Neuronal stem cell (in vitro differentiated cells): ENCODE data around the gene TRIM14.

Experiments
- DNase-seq: peaks from one replicate; pipeline ENCODE4 v3.0.0-alpha.2; 2013; ENCODE audit warnings: low spot score
- H2AFZ ChIP-seq: one replicate; pipeline ENCODE4 v1.6.1; 2013; ENCODE audit warnings: mild to moderate bottlenecking, low read length, inconsistent platforms
- H2AK5ac ChIP-seq: 2 replicates; pipeline ENCODE4 v1.6.1; 2013; ENCODE audit warnings: low read depth, mild to moderate bottlenecking, inconsistent platforms, low read length, moderate library complexity, mixed read lengths
- H2BK120ac ChIP-seq: 2 replicates; pipeline ENCODE4 v1.6.1; 2013; ENCODE audit warnings: low read depth, mild to moderate bottlenecking, inconsistent platforms, low read length, moderate library complexity, mixed read lengths
- H2BK12ac ChIP-seq: one replicate; pipeline ENCODE4 v1.6.1; 2013; ENCODE audit warnings: low read length, inconsistent platforms
- H2BK15ac ChIP-seq: 2 replicates; pipeline ENCODE4 v1.6.1; 2013; ENCODE audit warnings: mild to moderate bottlenecking, low read length, inconsistent platforms, mixed read lengths
- H2BK5ac ChIP-seq: one replicate; pipeline ENCODE4 v1.6.1; 2013; ENCODE audit warnings: inconsistent platforms, mild to moderate bottlenecking, low read length, moderate library complexity
- H3K14ac ChIP-seq: one replicate; pipeline ENCODE4 v1.6.1; 2013; ENCODE audit warnings: low read length, inconsistent platforms
- H3K18ac ChIP-seq: 2 replicates; pipeline ENCODE4 v1.6.1; 2013; ENCODE audit warnings: low read length, inconsistent platforms
- H3K23ac ChIP-seq: 2 replicates; pipeline ENCODE4 v1.6.1; 2013; ENCODE audit warnings: low read depth, mild to moderate bottlenecking, mixed read lengths, low read length, inconsistent platforms; ENCODE audit not compliant: poor library complexity
- H3K27ac ChIP-seq: replicated peaks from 3 replicates; pipeline ENCODE4 v1.5.1; 2013; ENCODE audit warnings: low read length, inconsistent platforms
- H3K27me3 ChIP-seq, 3 experiments: 2 replicates each; pipeline ENCODE4 v1.6.1; 2013; ENCODE audit warnings: low read length in 3 of 3, mild to moderate bottlenecking in 2 of 3, inconsistent platforms in 1 of 3, low read depth in 1 of 3, mixed read lengths in 1 of 3, moderate library complexity in 1 of 3; ENCODE audit not compliant: control insufficient read depth in 3 of 3, insufficient read depth in 3 of 3
- H3K36me3 ChIP-seq, 2 donors: replicated peaks in 1 of 2; 2 replicates each; pipeline ENCODE4 v1.6.1; 2013; ENCODE audit warnings: low read length in 2 of 2; ENCODE audit not compliant: control insufficient read depth in 2 of 2, insufficient read depth in 2 of 2
- H3K4ac ChIP-seq: 2 replicates; pipeline ENCODE4 v1.6.1; 2013; ENCODE audit warnings: inconsistent platforms, mild to moderate bottlenecking, low read length, moderate library complexity
- H3K4me1 ChIP-seq, 2 donors: 1 replicate in 1 of 2; 2 replicates in 1 of 2; pipeline ENCODE4 v1.6.1; 2013; ENCODE audit warnings: low read length in 2 of 2, low read depth in 1 of 2; ENCODE audit not compliant: control insufficient read depth in 2 of 2, insufficient read depth in 1 of 2
- H3K4me2 ChIP-seq: one replicate; pipeline ENCODE4 v1.6.1; 2013; ENCODE audit warnings: mild to moderate bottlenecking, low read length, inconsistent platforms; ENCODE audit not compliant: insufficient read depth, poor library complexity, severe bottlenecking
- H3K4me3 ChIP-seq, 2 donors: 2 replicates each; pipeline ENCODE4 v1.5.1; 2013; ENCODE audit warnings: low read length in 2 of 2, mild to moderate bottlenecking in 2 of 2, inconsistent platforms in 1 of 2, moderate library complexity in 1 of 2
- H3K79me1 ChIP-seq: one replicate; pipeline ENCODE4 v1.6.1; 2013; ENCODE audit warnings: low read depth, mild to moderate bottlenecking, inconsistent platforms, low read length, moderate library complexity
- H3K9ac ChIP-seq: one replicate; pipeline ENCODE4 v1.6.1; 2013; ENCODE audit warnings: mild to moderate bottlenecking, low read depth, low read length, inconsistent platforms; ENCODE audit not compliant: poor library complexity
- H3K9me3 ChIP-seq, 2 donors: replicated peaks in 1 of 2; 2 replicates each; pipeline versions ENCODE3 to v1.6.1; 2013; ENCODE audit warnings: low read length in 2 of 2, mild to moderate bottlenecking in 2 of 2, inconsistent platforms in 1 of 2, low read depth in 1 of 2, mixed read lengths in 1 of 2, moderate library complexity in 1 of 2; ENCODE audit not compliant: control insufficient read depth in 2 of 2, insufficient read depth in 1 of 2
- H4K8ac ChIP-seq: one replicate; pipeline ENCODE4 v1.6.1; 2013; ENCODE audit warnings: low read depth, mild to moderate bottlenecking, inconsistent platforms, low read length, moderate library complexity
- H4K91ac ChIP-seq: one replicate; pipeline ENCODE4 v1.6.1; 2013; ENCODE audit warnings: low read length, low read depth, mild to moderate bottlenecking, inconsistent platforms; ENCODE audit not compliant: poor library complexity
- WGBS, 2 donors: extraction: QIAGEN DNeasy Blood & Tissue Kit; methylation state at CpG; one replicate each; pipeline ENCODE4 v1.1.7; 2013; ENCODE audit warnings: missing lambda C conversion rate in 2 of 2, mixed read lengths in 1 of 2; ENCODE audit not compliant: insufficient read length in 2 of 2, insufficient replicate concordance in 1 of 2; ENCODE audit errors: extremely low coverage in 2 of 2; 5-methylcytosine and 5-hydroxymethylcytosine counted together

Gene TRIM14

GRCh38 chr9:98037357-98037756 is 81.7 kb downstream of the TRIM14 start:
- Histone ChIP-seq H2BK12ac (no peak overlapping the region), H3K9ac (no peak overlapping the region), H3K4me1 (no peaks in the 10 kb centered on the region), H3K23ac (no peak overlapping the region), H3K14ac (no peak overlapping the region), H2BK15ac (no peak overlapping the region), H3K18ac (no peak overlapping the region), H2AK5ac (no peak overlapping the region), H2AFZ (no peak overlapping the region), H2BK5ac (no peak overlapping the region), H3K27me3 (peaks cover 0 to 29% (median 0%) of the 10 kb centered on the region in 3 experiments), H4K91ac (no peak overlapping the region), H3K36me3 (no peaks in the 10 kb centered on the region), H4K8ac (no peak overlapping the region), H3K27ac (no peak overlapping the region), H2BK120ac (no peak overlapping the region), H3K4me2 (no peak overlapping the region), H3K9me3 (no peaks in the 10 kb centered on the region), H3K4me3 (no peak overlapping the region), H3K4ac (no peak overlapping the region), H3K79me1 (no peaks in the 10 kb centered on the region)
- DNase-seq, result no peak

DNA sequence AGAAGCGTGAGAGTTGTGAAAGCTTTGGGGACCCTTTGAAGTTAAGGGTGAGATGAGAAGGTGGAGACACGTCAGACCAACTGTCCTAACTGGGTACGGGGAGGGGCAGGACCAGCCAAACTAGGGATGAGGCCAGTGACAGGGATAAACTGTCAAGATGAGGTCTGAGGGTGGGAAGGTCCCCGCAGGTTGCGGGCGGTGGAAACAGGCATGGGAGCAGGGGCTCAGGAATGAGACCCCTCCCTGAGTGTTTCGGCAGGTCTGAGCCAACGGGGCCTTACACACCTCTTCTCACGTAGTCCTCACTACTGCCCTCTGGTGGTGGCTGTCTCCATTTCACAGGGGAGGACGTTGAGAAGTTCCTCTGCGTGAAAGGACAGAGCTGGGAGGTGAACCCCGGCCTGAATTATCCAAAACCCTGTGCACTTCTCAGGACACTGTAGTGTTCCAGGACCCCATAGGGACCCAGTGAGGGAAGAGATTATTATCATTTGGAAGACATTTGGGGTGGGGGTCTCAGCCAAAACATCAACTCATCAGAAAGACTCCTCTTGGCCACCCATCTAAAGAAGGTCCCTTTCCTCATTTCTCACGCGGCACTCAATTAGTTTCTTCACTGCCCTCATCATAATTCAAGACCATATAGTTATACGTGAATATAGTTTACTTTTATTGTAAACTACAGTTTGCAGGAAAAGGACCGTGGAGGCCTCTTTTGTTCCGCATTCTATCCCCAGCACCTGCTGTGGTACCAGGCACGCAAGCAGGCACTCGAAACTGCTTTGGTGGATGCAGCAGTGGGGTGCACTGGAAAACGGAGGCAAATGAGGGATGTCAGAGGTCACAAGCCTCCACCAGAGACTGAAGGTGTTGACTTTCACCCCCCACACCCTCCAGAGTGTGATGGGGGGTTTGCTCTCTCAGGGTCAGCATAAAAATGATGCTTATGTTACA is 84.2 kb downstream of the TRIM14 start:
- no peak overlapping the region for H3K4ac ChIP-seq
- H3K18ac ChIP-seq, result peak overlapping the region; percentile 44
- peak; percentile 82 for DNase-seq
- no peak overlapping the region for H2BK5ac ChIP-seq
- H3K36me3 ChIP-seq, result no peaks in the 10 kb centered on the region
- no peak overlapping the region for H2AK5ac ChIP-seq
- no peak overlapping the region for H4K8ac ChIP-seq
- no peak overlapping the region for H4K91ac ChIP-seq
- H3K9me3 ChIP-seq, result no peaks in the 10 kb centered on the region
- no peak overlapping the region for H3K23ac ChIP-seq
- no peaks in the 10 kb centered on the region for H3K4me1 ChIP-seq
- H2BK120ac ChIP-seq, result no peak overlapping the region
- WGBS, 2 donors, result no CpG with 5 or more reads among the region's 20 CpGs
- no peak overlapping the region for H2BK15ac ChIP-seq
- no peak overlapping the region for H3K14ac ChIP-seq
- H2BK12ac ChIP-seq, result no peak overlapping the region
- peak overlapping the region; percentile 56 for H2AFZ ChIP-seq
- H3K9ac ChIP-seq, result no peak overlapping the region
- peaks cover 0 to 23% (median 0%) of the 10 kb centered on the region in 3 experiments for H3K27me3 ChIP-seq
- H3K27ac ChIP-seq, result no peak overlapping the region
- H3K79me1 ChIP-seq, result no peaks in the 10 kb centered on the region
- H3K4me3 ChIP-seq, result no peak overlapping the region
- H3K4me2 ChIP-seq, result peak overlapping the region; percentile 46

GRCh38 chr9:98031935-98032334 is 87.1 kb downstream of the TRIM14 start:
- no peak overlapping the region for H3K14ac ChIP-seq
- H2AFZ ChIP-seq, result no peak overlapping the region
- no peak overlapping the region for H2BK15ac ChIP-seq
- H3K79me1 ChIP-seq, result no peaks in the 10 kb centered on the region
- no peak overlapping the region for H2AK5ac ChIP-seq
- H4K8ac ChIP-seq, result no peak overlapping the region
- H2BK12ac ChIP-seq, result no peak overlapping the region
- no peak overlapping the region for H2BK5ac ChIP-seq
- no peak for DNase-seq
- H2BK120ac ChIP-seq, result no peak overlapping the region
- H3K27me3 ChIP-seq, result peaks cover 0 to 8% (median 0%) of the 10 kb centered on the region in 3 experiments
- no peak overlapping the region for H3K9ac ChIP-seq
- H4K91ac ChIP-seq, result no peak overlapping the region
- no peak overlapping the region for H3K4me2 ChIP-seq
- H3K18ac ChIP-seq, result no peak overlapping the region
- no peak overlapping the region for H3K27ac ChIP-seq
- no peak overlapping the region for H3K4me3 ChIP-seq
- no peaks in the 10 kb centered on the region for H3K4me1 ChIP-seq
- H3K23ac ChIP-seq, result no peak overlapping the region
- H3K36me3 ChIP-seq, result no peaks in the 10 kb centered on the region
- no peaks in the 10 kb centered on the region for H3K9me3 ChIP-seq
- no peak overlapping the region for H3K4ac ChIP-seq
- no CpG with 5 or more reads among the region's 1 CpG for WGBS, 2 donors

DNA sequence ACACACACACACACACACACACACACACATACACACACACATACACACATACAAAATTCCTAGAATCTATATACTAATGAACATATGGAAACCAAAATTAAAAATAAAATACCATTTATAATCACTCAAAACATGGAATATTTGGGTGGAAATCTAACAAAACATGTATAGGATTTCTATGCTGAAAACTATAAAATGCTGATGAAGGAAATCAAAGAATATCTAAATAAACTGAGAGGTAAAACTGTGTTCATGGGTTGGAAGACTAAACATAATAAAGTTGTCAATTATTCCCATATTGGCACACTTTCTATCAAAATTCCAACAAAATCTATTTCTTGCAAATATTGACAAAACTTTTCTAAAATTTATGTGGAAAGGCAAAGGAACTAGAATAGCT is 87.9 kb downstream of the TRIM14 start:
- Histone ChIP-seq H2BK5ac (no peak overlapping the region), H3K14ac (no peak overlapping the region), H3K27ac (no peak overlapping the region), H3K4me1 (no peaks in the 10 kb centered on the region), H3K4me2 (no peak overlapping the region), H3K9me3 (no peaks in the 10 kb centered on the region), H3K23ac (no peak overlapping the region), H2AK5ac (no peak overlapping the region), H4K91ac (no peak overlapping the region), H3K36me3 (no peaks in the 10 kb centered on the region), H3K4me3 (no peak overlapping the region), H3K79me1 (no peaks in the 10 kb centered on the region), H4K8ac (no peak overlapping the region), H2BK120ac (no peak overlapping the region), H2BK12ac (no peak overlapping the region), H3K27me3 (peaks cover 0 to 8% (median 0%) of the 10 kb centered on the region in 3 experiments), H3K18ac (no peak overlapping the region), H3K4ac (no peak overlapping the region), H3K9ac (no peak overlapping the region), H2AFZ (no peak overlapping the region), H2BK15ac (no peak overlapping the region)
- no peak for DNase-seq
